Parietal lobe (tissue), 2 donors: ENCODE data around the gene SLC35B2. TPM values are rescaled to one million over a fixed set of nuclear protein-coding genes. Genes with fewer than 3 reads are reported as not detected.

Experiments used
- small RNA-seq: library from RNA; depleted of rRNA; stranded (forward); fragments of <200 nt; gene quantifications from one replicate; pipeline ENCODE3, GENCODE V24; 2014; ENCODE audit warnings: low replicate concordance
- total RNA-seq: library from RNA; depleted of rRNA; stranded (reverse); fragments of >200 nt; gene quantifications from one replicate; pipeline ENCODE4 v1.2.3, GENCODE V29; 2014

Gene SLC35B2
- 31.0 TPM for total RNA-seq

GRCh38 chr6:44257025-44257752 is at the start of gene SLC35B2:
SLC35B2 (minus strand) TSS chr6:44257528; CDS start chr6:44257410, 118 bp downstream.

GRCh38 chr6:44269921-44270525 is 12.7 kb upstream of the SLC35B2 start, which contains the start of gene TMEM151B:
TMEM151B (plus strand) TSS chr6:44270450; CDS start chr6:44270743, 293 bp downstream.

GRCh38 chr6:44265007-44265721 is 7.8 kb upstream of the SLC35B2 start, which contains the start of gene NFKBIE:
NFKBIE (minus strand) TSS chr6:44265551; CDS start chr6:44265346, 205 bp downstream.

GRCh38 chr6:44246663-44247337 is 10.5 kb downstream of the SLC35B2 start, which contains the start of gene HSP90AB1:
HSP90AB1 (plus strand) TSS chr6:44247101; CDS start chr6:44248630, 1,529 bp downstream.

GRCh38 chr6:44223319-44224028 is 33.9 kb downstream of the SLC35B2 start, which contains the start of gene SLC29A1:
SLC29A1 (plus strand) TSS chr6:44223595; CDS start chr6:44227314, 3,719 bp downstream.

GRCh38 chr6:44216677-44217331 is 40.5 kb downstream of the SLC35B2 start, which contains the start of gene MYMX:
MYMX (plus strand) TSS chr6:44216926; CDS start chr6:44217472, 546 bp downstream.

Small RNA genes within 50 kb of the gene (small RNA-seq; reads per million reads assigned to genes)
- not detected for gene RN7SL811P

Other genes with a start within 250 kb of the SLC35B2 start
- 30.7 TPM for gene MRPL14, start 130.1 kb downstream of the SLC35B2 start, total RNA-seq
- 47.6 TPM for gene TMEM63B, start 130.0 kb downstream of the SLC35B2 start, total RNA-seq
- not detected for gene CAPN11, start 98.7 kb downstream of the SLC35B2 start, total RNA-seq
- gene MYMX, start 40.6 kb downstream of the SLC35B2 start, total RNA-seq, result not detected
- 10.0 TPM for gene SLC29A1, start 33.9 kb downstream of the SLC35B2 start, total RNA-seq
- gene HSP90AB1, start 10.4 kb downstream of the SLC35B2 start, total RNA-seq, result 428 TPM
- gene NFKBIE, start 8.0 kb upstream of the SLC35B2 start, total RNA-seq, result 7.8 TPM
- gene TMEM151B, start 12.9 kb upstream of the SLC35B2 start, total RNA-seq, result 63.2 TPM
- gene AARS2, start 55.8 kb upstream of the SLC35B2 start, total RNA-seq, result 20.0 TPM
- not detected for gene SPATS1, start 85.1 kb upstream of the SLC35B2 start, total RNA-seq
- gene CDC5L, start 130.2 kb upstream of the SLC35B2 start, total RNA-seq, result 43.8 TPM